HG03064 (cell line): ENCODE results near the gene NTRK3.

Source experiments
- ATAC-seq: cut with Tn5 transposase; IDR thresholded peaks from one replicate; pipeline ENCODE4 v1.9.1; 2021; ENCODE audit warnings: low read depth; ENCODE audit not compliant: unreplicated experiment

The NTRK3 gene

DNA sequence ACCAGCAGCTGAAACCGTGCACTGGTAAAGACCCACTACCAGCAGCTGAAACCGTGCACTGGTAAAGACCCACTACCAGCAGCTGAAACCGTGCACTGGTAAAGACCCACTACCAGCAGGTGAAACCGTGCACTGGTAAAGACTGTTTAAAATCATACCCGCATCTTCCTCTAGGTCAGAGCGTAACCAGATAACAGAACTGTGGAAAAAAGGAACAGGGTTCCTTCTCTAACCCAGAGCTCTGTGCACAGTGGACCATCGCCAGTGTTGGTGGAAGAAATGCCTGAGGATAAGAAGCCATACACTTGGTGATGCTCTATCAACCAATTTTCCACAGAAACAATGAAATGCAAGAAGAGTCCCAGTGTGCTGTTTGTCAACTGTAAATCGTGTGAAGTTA is 243.4 kb downstream of the NTRK3 start:
- no peak for ATAC-seq

DNA sequence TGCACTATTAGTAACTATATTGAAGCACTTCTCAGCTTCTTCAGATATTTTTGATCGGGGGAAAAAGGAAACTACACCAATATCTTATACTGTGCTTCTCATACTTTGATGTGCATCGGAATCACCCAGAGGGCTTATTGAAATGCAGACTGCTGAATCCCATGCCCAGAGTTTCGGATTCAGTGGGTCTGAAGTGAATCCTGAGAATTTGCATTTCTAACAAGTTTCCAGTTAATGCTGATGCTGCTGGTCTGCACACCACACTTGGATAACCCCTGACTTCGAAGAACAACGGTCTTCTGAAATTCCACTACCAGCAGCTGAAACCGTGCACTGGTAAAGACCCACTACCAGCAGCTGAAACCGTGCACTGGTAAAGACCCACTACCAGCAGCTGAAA is 243.9 kb downstream of the NTRK3 start:
- no peak for ATAC-seq

GRCh38 chr15:88012233-88012632 is 244.3 kb downstream of the NTRK3 start:
- ATAC-seq = no peak

DNA sequence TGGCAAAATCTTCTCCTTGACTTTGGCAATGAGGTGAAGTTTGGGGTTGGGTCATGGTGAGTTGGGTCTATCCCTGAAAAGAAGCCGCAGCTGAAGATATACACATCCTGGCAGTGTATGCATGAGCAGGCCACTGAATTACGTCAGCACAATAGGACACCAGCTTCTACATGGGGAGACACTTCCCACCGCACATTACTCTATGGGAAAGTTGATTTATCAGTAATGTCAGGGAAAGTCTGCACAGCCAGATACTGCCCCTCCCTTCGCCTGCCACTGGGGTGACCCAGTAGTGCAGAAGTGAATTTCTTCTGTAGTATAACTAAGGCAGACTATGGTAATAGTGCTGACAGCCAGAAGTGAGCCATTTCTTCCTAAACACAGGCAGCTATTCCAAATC is 245.0 kb downstream of the NTRK3 start:
- no peak for ATAC-seq

- ATAC-seq = no peak
These were observed 250.4 kb downstream of the NTRK3 start for GRCh38 chr15:88006146-88006545.

DNA sequence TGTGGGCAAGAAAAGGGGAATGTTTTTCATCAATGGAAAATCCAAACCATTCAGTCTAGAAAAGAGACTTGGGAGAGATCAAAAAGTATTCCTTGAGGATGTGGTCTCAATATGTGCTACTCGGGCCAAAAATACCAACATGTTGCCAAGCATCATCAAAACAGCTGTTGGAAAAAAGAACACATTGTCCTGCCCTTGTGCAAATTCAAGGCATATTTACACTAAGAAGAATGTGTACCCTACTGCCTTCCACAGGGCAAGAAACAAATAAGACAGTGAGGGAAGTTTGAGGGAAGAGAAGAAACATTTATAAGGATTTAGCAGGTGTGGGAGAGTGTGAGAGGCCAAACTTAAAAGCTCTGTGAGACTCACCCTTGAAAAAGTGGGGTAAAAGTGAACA is 252.1 kb downstream of the NTRK3 start:
- no peak for ATAC-seq

DNA sequence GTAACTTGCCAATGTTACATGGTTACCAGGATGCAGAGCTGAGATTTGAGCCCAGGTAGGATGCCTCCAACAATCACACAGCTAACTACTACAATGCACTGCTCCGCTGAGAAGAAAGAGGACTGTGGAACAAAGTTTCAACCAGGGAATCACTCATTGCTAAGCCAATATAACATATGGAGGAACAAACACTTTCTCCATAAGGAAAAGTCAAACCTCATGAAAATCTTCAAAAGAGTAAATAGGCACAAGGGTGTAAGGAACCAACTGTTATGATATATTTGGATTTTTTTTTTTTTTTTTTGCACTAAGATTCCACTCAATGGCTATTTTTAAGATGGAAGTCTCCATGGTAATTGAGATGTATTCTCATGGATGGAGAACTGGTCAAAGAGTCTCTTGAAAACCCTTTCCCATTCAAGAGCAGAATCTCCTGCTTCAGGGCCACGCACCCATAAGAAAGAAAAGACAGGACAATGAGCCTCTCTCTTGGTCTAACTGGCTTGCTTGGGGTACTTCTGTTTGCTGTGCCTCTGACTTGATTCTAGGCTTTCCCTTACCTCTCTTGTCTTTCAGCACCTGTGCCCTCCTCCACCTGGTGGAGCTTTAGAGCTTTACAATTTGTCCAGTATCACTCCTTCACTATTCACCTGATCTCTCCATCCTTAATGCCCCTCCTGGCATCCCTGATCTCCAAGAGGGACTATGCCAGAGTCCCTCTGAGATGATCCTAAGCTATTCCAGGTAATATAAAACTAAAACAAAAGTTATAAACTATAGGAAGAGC is 252.8 kb downstream of the NTRK3 start:
- ATAC-seq = no peak

- no peak for ATAC-seq
These were observed 253.8 kb downstream of the NTRK3 start for GRCh38 chr15:88002706-88003105.

DNA sequence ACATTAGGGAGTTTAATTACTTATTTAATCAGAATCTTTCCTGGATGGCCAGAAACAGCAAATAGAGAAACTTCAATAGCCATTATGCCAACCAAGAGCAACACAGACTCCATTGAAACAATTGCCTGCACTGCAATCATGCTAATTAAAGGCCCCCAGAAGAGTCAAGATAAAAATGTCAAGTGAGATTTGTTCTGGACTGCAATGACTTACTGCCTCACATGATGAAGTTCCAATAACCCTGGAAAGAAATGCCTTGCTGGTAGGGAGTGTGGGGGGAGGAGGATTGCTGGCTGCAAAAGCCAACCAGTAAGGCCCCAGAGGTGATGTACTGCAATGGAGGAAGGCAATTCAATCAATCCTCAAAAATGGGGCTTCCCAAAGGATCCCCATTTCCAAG is 257.9 kb downstream of the NTRK3 start:
- ATAC-seq = no peak

GRCh38 chr15:87986776-87987175 is 269.8 kb downstream of the NTRK3 start:
- no peak for ATAC-seq

DNA sequence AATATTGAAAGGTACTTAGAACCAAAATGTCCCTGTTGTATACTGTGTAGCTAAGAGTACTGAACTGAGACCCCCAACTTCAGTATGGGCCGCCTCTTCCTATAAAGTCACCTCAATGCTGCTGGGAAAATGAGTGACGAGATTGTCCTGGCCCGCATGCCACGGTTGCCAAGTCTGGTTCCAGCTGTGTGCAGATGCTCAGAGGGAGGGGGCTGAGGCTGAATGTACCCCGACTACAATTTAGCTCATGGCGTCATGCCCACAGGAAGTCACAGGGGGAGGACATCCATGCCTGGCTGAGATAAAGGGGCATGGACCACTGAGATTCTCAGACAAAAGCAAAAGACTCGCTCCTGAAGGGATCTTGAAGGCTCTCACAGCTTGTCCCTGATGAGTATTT is 271.1 kb downstream of the NTRK3 start:
- ATAC-seq = no peak

- ATAC-seq = no peak
These were observed 274.6 kb downstream of the NTRK3 start for GRCh38 chr15:87981969-87982368.

GRCh38 chr15:87977907-87978306 is 278.6 kb downstream of the NTRK3 start:
- no peak for ATAC-seq

GRCh38 chr15:87976552-87976951 is 280.0 kb downstream of the NTRK3 start:
- ATAC-seq = no peak

DNA sequence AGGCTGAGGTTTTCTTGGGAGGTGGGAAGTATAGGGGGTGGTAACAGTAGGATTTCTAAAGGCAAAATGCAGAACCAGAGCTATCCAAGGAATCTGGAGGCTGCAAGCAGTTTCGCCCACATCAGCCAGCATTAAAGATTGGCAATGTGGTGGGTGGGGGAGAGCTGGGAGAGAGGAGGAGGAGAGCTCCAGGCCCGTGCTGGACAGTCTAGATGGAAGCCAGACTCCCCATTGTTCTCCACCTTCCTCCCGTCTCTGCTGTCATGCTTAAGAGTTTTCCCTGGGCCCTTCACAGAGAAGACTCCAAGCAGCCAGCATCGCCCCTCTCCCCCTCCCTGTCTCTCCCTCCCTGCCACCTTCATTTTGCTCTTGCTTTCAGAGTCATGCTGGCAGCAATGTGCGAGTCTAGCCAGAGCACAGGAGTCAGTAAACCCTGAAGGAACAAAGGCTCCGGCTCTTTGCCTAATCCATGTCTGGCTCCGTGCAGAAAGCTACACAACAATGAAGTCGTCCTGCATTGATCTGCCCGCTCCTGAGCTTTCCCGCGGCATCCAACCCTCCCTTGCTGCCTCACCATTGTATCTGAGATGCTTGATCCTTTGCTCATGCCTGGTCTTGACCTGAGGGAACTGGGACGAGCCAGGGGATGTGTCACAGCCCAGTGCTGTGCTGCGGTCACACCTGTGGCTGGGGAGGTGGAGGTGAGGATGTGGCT is 282.9 kb downstream of the NTRK3 start:
- no peak for ATAC-seq

DNA sequence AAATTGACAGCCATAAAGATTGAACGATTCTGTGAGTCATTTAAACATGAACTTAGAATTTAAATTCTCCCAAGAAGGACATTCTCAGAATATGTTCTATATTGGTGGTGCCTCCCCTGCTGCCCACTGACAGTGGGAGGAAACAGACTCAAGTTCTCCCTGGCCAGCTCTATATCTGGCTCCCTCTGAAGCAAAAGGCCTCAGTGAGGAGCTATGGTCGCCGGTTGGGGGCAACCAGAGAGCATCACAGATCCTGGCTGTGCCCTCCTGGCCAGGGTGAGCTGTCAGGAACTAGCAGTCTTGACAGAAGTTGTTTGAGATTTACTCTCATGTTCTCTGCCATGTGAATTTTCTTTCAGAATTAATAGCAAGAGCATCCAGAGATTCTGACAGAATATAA is 285.5 kb downstream of the NTRK3 start:
- ATAC-seq = no peak

DNA sequence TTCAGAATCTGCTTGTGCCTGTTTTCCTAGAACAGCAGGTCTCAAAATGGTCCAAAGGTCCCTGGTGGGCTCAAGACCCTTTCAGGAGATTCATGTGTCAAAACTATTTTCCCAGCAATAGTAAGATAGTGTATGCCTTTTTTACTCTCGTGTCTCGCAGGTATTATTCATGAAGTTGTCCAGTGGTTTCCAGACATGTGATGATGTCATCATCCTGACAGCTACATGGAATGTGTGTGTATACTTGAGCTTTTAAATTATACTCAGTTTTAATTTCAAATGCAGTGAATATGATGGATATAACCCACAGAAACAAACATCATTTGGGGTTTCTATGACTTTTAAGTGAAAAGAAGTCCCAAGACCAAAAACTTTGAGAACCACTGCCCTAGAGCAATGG is 288.6 kb downstream of the NTRK3 start:
- no peak for ATAC-seq

DNA sequence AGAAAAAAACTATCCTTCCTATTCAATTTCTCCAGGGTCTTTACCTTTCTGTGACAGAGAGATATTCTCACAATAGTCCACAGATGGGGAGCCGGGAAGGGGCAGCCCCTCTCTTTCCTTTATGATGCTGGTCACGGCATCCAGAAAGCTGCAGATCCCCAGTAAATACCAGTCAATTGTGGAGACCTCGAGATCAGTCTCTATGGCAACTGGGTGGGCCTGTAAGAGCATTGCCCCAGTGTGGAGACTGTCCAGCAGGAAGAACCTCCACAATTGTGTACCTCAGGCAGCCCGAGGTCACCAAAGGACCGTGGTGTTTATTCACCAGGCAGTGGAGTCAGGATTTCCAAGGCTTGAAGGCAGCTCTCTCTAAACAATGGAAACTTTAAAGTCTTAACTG is 291.2 kb downstream of the NTRK3 start:
- no peak for ATAC-seq

- ATAC-seq = no peak
These were observed 294.1 kb downstream of the NTRK3 start for GRCh38 chr15:87962428-87962827.

DNA sequence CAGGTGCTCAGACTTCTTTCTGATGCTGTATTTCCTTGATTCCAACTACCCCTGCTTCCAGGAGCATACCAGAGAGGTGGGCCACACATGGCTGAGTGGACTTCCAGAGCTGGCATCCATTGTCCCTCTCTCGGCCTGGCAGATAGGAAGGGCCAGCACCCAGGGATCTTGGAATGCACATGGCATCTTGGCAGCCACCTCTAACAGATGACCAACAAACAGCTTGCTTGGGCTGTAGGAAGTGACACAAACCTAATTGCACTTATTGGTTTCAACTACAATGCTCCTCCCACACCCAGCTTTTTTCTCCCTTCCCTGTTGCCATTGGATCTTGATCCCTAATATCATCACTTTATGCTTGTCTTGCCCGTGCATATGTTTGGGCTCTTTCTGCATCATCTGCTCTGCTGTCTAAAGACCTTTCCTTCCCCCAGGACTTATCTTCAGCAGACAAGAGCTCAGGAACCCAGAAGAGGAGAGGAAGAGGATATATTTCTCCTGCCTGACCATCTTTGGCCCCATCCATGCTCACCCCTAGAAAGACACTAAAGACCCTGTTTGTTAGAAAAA is 294.6 kb downstream of the NTRK3 start:
- ATAC-seq = no peak

DNA sequence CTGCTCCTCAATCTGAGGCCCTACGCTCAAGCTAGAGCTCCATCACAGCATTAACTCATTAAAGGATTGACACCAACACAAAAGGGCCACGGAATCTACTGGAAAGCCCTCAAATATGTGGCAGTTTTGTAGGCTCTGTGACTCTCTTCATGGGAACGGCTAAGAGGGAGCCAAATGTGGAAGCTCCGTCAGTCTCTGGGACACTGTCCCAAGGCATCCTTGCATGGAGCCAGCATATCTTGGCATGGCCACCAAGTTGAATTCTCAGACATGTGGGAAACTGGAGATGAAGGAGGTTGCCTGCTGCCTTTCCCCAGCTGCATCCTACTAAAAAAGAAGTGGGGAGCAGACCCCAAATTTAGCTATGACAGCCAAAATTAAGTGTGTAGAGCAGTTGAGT is 296.9 kb downstream of the NTRK3 start:
- ATAC-seq = no peak

DNA sequence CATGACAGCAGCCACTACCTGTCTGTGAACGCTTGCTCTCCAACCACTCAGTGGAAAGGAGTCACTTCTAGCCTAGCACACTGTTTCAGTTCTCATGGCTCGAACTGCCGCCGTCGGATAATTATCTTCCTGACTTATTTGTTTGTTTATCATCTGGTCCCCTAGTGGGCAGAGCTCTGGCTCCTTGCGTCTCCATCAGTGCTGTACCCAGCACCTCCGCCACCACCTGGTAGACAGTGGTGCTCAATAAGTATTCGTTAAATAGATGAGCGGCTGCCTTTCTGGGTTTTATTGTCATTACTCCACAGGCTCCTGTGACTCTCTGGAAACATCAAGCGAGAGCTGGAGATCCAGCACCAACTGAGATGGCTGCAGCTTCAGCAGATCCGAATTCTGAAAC is 297.5 kb downstream of the NTRK3 start:
- no peak for ATAC-seq
